Measurements from ENCODE around the gene P4HB. TPM values are rescaled to one million over a fixed set of nuclear protein-coding genes. Genes with fewer than 3 reads are reported as not detected.

Gene P4HB
- total RNA-seq, 1 experiment from 2014 or later: 777 TPM

DNA sequence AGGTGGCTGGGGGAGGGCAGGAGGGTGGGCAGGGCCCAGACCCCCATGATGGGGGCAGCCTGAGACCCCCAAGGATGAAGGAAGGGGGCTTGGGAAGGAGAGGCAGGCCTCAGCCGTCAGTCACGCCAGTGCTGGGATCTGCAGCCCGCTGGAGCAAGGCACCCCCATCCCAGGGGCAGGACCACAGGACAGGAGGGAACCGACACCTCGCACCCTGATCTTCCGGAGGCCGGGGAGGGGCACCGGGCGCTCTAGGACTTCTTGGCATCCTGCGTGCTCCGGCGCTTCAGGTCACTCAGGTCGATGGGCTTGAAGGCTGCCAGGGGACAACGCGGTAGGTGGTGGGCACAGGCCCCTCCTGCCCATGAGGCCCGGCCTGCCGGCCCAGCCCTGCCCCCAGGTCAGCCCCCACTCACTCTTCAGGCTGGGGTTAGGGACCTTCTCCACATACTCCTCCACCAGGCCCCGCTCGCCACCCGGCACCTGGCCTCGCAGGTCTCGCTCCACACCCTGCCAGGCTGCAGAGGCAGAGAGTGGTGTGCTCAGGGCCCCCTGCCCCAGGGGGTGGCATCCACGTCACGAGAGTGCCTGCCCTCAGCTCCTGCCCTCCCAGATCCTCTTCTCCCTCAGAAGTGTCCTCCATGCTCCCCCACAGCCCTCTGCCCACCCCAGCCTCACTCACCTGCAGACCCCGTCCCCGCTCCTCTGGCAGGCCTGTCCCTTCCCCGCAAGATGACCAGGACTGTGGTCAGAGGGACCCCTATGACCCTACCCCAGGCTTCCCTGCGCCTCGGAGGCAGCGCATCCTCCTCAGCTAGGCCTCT, 37.1 kb downstream of the P4HB start:
- no peaks in the 10 kb centered on the region for H3K9me3 Mint-ChIP-seq (ENCODE audit: low read depth, unreplicated experiment)
- H3K4me1 Mint-ChIP-seq (ENCODE audit: low read depth, unreplicated experiment): peaks cover 11% of the 10 kb centered on the region
- BruUV-seq (replicated peaks): no TSS peak
- H3K27ac Mint-ChIP-seq (ENCODE audit: unreplicated experiment): no peak overlapping the region
- H3K36me3 Mint-ChIP-seq (ENCODE audit: insufficient read depth, unreplicated experiment): no peaks in the 10 kb centered on the region
- DNase-seq: no peak
- TF ChIP-seq, protein P1, sequence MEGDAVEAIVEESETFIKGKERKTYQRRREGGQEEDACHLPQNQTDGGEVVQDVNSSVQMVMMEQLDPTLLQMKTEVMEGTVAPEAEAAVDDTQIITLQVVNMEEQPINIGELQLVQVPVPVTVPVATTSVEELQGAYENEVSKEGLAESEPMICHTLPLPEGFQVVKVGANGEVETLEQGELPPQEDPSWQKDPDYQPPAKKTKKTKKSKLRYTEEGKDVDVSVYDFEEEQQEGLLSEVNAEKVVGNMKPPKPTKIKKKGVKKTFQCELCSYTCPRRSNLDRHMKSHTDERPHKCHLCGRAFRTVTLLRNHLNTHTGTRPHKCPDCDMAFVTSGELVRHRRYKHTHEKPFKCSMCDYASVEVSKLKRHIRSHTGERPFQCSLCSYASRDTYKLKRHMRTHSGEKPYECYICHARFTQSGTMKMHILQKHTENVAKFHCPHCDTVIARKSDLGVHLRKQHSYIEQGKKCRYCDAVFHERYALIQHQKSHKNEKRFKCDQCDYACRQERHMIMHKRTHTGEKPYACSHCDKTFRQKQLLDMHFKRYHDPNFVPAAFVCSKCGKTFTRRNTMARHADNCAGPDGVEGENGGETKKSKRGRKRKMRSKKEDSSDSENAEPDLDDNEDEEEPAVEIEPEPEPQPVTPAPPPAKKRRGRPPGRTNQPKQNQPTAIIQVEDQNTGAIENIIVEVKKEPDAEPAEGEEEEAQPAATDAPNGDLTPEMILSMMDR (IDR thresholded peaks at IDR 0.05; ENCODE audit: unreplicated experiment): no peak
- peaks cover under 1% of the 10 kb centered on the region for H3K27me3 Mint-ChIP-seq (ENCODE audit: unreplicated experiment)
- no peak overlapping the region for H3K4me3 Mint-ChIP-seq (ENCODE audit: low read depth, unreplicated experiment)
- intact Hi-C loops (cut with micrococcal nuclease; ENCODE audit: unreplicated experiment): no loop called here
- CTCF ChIA-PET: no interaction called here

DNA sequence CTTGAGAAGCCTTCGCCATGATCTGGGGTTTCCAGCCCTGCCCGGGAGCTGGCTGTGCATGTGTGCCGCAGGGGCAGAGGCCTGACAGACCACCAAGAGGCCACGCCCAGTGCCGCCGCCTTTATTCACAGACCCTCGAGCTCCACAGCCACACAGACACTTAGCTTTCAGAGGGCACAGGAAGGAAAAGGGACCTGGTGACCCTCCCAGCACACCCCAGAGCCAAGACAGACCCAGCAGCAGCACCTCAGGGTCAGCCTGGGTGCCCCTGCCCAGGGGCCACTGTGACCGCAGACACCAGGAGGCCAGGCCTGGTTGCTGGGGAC, 38.1 kb downstream of the P4HB start:
- BruUV-seq (replicated peaks): no TSS peak
- Mint-ChIP-seq H3K9me3 (ENCODE audit: low read depth, unreplicated experiment) (no peaks in the 10 kb centered on the region), H3K27ac (ENCODE audit: unreplicated experiment) (no peak overlapping the region), H3K4me1 (ENCODE audit: low read depth, unreplicated experiment) (peaks cover 9% of the 10 kb centered on the region), H3K4me3 (ENCODE audit: low read depth, unreplicated experiment) (no peak overlapping the region), H3K27me3 (ENCODE audit: unreplicated experiment) (peaks cover 10% of the 10 kb centered on the region), H3K36me3 (ENCODE audit: insufficient read depth, unreplicated experiment) (no peaks in the 10 kb centered on the region)
- CTCF ChIA-PET: interaction anchor here (0.7 to 1.3 kb wide), 5 partner anchors 15 to 108 kb away, joined by 3 to 7 read pairs (median 5); partner anchors contain the start of gene PCYT2
- DNase-seq: no peak
- TF ChIP-seq, protein P1 (IDR thresholded peaks at IDR 0.05; ENCODE audit: unreplicated experiment): no peak
- intact Hi-C loops (cut with micrococcal nuclease; ENCODE audit: unreplicated experiment): no loop called here

DNA sequence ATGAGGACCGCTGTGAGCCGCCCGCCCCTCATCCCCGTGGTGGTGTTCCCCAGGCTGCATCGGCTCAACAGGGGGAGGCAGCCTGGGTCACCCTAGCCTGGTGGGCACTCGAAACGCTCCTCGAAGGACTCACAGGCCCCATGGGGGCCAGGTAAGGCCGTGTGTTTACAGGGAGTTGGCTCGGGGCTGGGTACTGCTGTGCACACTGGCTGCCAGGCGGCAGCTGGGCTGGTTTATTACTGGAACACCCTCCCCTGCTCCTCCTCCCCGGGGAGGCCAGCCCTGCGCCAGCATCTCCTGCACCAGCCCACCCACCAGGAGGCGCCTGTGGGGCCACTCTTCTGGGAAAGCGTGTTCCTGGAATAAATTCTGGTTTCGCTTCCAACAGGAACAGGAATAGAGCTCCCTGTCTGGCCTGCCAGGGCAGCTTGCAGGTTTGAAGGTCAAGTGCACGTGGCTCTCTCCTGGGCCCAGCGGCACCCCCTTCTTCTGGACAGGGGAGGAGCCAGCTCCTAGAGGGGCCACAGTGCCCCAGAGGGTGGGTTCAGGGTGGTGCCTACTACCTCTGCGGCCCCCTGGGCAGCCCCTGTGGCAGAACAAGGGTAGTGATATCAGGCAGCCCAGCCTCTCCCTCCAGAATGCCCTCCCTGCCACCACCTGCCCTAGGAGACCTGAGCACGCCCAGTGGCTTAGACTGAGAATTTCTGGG, 38.6 kb downstream of the P4HB start:
- CTCF ChIA-PET: interaction anchor here (0.7 to 1.3 kb wide), 5 partner anchors 14 to 108 kb away, joined by 3 to 7 read pairs (median 5); partner anchors contain the start of gene PCYT2
- Mint-ChIP-seq H3K27ac (ENCODE audit: unreplicated experiment) (no peak overlapping the region), H3K4me3 (ENCODE audit: low read depth, unreplicated experiment) (no peak overlapping the region), H3K9me3 (ENCODE audit: low read depth, unreplicated experiment) (no peaks in the 10 kb centered on the region), H3K27me3 (ENCODE audit: unreplicated experiment) (peaks cover 15% of the 10 kb centered on the region), H3K4me1 (ENCODE audit: low read depth, unreplicated experiment) (peaks cover 11% of the 10 kb centered on the region), H3K36me3 (ENCODE audit: insufficient read depth, unreplicated experiment) (no peaks in the 10 kb centered on the region)
- intact Hi-C loops (cut with micrococcal nuclease; ENCODE audit: unreplicated experiment): no loop called here
- no TSS peak for BruUV-seq (replicated peaks)
- TF ChIP-seq, protein P1 (IDR thresholded peaks at IDR 0.05; ENCODE audit: unreplicated experiment): peak; percentile 60
- peak; percentile 88 for DNase-seq

DNA sequence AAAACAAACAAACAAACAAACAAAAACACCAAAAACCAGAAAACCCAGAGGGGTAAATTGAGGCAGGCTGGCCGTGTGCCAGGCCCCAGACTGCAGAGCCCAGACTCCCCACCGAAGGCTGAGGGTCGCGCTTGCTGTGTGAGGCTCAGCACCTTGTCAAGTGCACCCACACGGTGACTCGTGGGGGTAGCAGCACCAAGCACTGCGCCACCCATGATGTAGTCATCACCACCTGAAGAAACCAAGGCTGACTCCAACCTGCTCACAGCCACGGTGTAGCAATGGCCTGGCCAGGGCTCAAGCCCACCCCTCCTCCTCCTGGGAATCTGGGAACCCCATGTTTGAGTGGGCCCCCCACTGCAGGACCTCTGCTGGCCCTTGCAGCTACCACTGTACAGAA, 39.2 kb downstream of the P4HB start:
- Mint-ChIP-seq H3K27me3 (ENCODE audit: unreplicated experiment) (peaks cover 16% of the 10 kb centered on the region), H3K4me3 (ENCODE audit: low read depth, unreplicated experiment) (no peak overlapping the region), H3K36me3 (ENCODE audit: insufficient read depth, unreplicated experiment) (no peaks in the 10 kb centered on the region), H3K4me1 (ENCODE audit: low read depth, unreplicated experiment) (peaks cover 14% of the 10 kb centered on the region), H3K27ac (ENCODE audit: unreplicated experiment) (no peak overlapping the region), H3K9me3 (ENCODE audit: low read depth, unreplicated experiment) (no peaks in the 10 kb centered on the region)
- TF ChIP-seq, protein P1 (IDR thresholded peaks at IDR 0.05; ENCODE audit: unreplicated experiment): no peak
- CTCF ChIA-PET: interaction anchor here (1.0 to 1.3 kb wide), 3 partner anchors 16 to 107 kb away, joined by 3 to 7 read pairs (median 5); no protein-coding TSS in a partner anchor
- intact Hi-C loops (cut with micrococcal nuclease; ENCODE audit: unreplicated experiment): no loop called here
- no peak for DNase-seq
- BruUV-seq (replicated peaks): no TSS peak
